Activated CD8-positive, alpha-beta memory T cell treated with anti-CD3 and anti-CD28 coated beads for 36 hours (primary cell): ENCODE measurements around the gene IFT27. TPM values are rescaled to one million over a fixed set of nuclear protein-coding genes. Genes with fewer than 3 reads are reported as not detected.

Source experiments
- CTCF ChIA-PET: fragments of 350-600 bp; sonication (Branson Sonifier 250); formaldehyde crosslinking; loops from one replicate; lab custom pipeline; 2021; ENCODE audit warnings: antibody characterized with exemption; lab: Charles Lee
- POLR2A ChIA-PET: fragments of 350-600 bp; sonication (Branson Sonifier 250); formaldehyde crosslinking; loops from one replicate; lab custom pipeline; 2021; ENCODE audit warnings: antibody characterized with exemption; lab: Charles Lee
- total RNA-seq, 2 experiments: library from RNA; stranded (reverse); gene quantifications; one replicate each; pipeline ENCODE4 v1.2.3, GENCODE V29; 2021

The IFT27 gene, protein sequence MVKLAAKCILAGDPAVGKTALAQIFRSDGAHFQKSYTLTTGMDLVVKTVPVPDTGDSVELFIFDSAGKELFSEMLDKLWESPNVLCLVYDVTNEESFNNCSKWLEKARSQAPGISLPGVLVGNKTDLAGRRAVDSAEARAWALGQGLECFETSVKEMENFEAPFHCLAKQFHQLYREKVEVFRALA
- 10 to 100 TPM; 26.1 to 28.7 TPM for total RNA-seq

GRCh38 chr22:36775964-36776669 is at the start of gene IFT27:
Gene IFT27, minus strand, starts transcription at chr22:36776119. Its CDS starts 412 bp downstream, at chr22:36775707.
- CTCF ChIA-PET: interaction anchor here (1.3 to 2.7 kb wide), 6 partner anchors 11 to 201 kb away, joined by 4 to 15 read pairs (median 5); no protein-coding TSS in a partner anchor
- POLR2A ChIA-PET: interaction anchor here (0.5 to 1.0 kb wide), 7 partner anchors 85 to 468 kb away, joined by 3 to 5 read pairs (median 4); partner anchors contain the start of genes EIF3D, NCF4 and RAC2

DNA sequence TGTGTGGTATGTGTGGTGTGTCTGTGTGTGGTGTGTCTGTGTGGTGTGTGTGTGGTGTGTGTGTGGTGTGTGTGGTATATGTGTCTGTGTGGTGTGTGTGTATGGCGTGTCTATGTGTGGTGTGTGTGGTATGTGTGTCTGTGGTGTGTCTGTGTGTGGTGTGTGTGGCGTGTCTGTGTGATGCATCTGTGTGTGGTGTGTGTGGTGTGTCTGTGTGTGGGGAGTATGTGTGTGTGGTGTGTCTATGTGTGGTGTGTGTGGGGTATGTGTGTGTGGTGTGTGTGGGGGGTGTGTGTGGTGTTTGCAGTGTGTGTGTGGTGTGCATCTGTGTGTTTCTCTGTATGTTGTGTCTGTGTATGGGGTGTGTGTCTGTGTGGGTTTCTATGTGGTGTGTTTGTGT is 48.7 kb upstream of the IFT27 start:
- POLR2A ChIA-PET: no interaction called here

GRCh38 chr22:36823186-36823839 is 47.4 kb upstream of the IFT27 start:
- ChIA-PET POLR2A (no interaction called here), CTCF (interaction anchor here (1.2 kb wide), 1 partner anchor 33 kb away, joined by 4 read pairs; no protein-coding TSS in a partner anchor)

More for the DNA sequence above, 48.7 kb upstream of the IFT27 start:
- CTCF ChIA-PET: no interaction called here

DNA sequence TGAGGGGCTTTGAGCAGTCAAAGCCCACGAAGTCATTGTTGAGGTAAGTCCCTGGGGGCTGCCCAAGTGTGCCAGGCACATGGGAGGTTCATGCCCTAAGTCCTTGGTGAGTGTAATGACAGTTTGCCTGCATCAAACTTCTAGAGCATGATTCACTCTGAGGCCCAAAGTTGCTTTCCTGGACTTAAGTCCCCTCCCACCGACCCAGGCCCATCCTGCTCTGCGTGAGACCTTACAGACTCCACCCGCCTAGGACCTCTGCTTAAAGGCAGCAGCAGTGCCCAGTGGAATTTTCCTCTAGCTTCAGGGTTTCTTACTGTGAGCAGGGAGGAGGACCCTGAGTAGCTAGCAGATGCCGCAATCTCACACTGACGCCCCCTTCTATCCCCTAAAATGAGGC is 46.7 kb upstream of the IFT27 start:
- ChIA-PET POLR2A (interaction anchor here (0.6 kb wide), 1 partner anchor 40 kb away, joined by 4 read pairs; no protein-coding TSS in a partner anchor), CTCF (interaction anchor here (1.2 kb wide), 1 partner anchor 34 kb away, joined by 4 read pairs; no protein-coding TSS in a partner anchor)

DNA sequence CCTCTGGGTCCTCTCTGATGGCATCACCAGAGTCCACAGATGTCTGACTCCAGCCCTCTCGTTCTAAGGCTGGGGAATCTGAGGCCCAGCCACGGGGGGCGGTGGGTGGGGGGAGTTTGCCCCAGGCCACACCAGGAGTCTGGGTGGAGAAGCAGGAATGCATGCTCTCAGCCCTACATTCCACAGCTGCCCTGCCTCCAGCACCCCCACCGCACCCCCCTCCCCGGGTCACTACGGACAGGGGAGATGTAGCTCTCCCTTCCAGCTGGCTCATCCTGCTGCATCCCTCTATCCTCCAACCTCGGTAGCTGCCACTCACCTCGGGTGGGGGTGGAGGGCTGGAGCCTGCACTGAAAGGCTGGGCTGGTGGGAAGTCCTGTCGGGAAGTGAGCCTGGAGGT is 43.2 kb upstream of the IFT27 start:
- ChIA-PET CTCF (interaction anchor here (1.0 kb wide), 1 partner anchor 37 kb away, joined by 3 read pairs; no protein-coding TSS in a partner anchor), POLR2A (no interaction called here)

DNA sequence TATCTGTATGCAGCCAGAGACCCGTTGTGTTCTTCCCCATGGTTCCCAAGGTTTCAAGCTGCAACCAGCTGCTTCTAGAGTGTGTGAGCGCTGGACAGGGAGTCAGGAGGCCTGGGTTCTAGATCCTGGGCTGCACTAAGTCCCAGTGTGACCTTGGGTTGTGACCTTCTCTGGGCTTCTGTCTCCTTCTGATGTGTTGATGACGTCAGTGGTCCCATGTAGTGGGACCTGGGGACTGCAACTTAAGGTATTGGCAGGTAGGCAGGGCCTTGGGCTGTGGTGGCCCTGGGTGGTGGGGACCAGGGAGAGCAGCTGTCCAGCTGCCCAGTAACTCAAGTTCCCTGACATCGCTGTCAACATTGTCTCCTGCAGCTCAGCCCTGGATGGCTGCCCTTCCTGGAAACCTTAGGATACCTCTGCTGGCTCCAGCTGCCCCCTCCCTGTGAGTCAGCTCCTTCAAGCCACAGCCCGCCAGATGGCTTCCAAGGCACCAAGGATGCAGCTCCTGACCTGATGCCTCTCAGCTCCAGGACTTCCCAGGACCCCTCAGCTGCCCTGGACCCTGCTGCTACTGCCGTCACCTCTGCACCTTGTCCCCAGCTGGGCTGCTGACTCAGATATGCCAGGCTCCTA is 42.2 kb upstream of the IFT27 start:
- ChIA-PET CTCF (no interaction called here), POLR2A (no interaction called here)

- CTCF ChIA-PET: no interaction called here
- POLR2A ChIA-PET: no interaction called here
Observed at GRCh38 chr22:36817525-36817848, 41.6 kb upstream of the IFT27 start.

DNA sequence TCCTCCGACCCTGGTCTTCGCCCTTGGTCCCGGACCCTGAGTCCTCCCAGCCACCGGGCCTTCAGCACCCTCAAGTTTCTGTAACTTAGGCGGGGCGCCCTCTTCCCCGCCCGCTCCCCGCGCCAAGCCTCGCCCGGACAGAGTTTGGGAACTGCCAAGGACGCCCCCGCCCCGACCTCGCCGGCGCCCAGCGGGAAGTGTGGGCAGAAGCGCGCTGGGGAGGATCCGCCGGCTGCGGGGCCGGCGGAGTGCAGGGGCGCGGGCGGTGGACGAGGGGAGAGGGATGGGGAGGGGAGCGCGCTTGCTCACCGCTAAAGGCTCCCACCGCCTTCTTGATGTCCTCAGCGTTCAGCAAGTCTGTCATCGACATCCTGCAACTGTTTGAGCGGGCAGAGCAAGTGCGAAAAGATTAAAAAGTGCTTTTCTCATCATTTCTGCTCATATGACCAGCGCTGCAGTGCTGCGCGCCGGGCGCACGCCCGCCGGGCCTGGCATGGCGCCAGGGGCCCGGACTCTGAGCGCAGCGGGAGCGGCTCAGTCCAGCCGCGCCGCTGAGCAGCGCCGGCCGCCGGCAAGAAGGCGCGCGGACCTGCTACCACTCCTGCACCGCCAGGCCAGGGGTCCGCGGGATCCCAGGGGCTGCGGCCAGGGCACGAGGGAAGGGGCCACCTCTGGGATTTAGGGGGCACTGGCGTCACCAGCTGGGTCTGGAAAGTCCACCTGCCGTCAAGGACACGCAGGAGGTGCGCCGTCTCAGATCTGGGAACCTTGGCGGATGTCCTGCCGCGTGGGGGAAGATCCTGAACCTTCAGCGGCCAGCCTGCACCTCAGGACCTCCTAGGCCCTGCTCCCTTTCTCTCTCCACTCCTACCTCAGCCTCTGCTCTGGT is 41.0 kb upstream of the IFT27 start, which contains the start of gene PVALB:
Gene PVALB, minus strand, starts transcription at position 400 of the 889 bp plus-strand sequence. Its CDS starts 30 bp downstream, at position 370.
- CTCF ChIA-PET: no interaction called here
- POLR2A ChIA-PET: no interaction called here

- CTCF ChIA-PET: no interaction called here
- POLR2A ChIA-PET: no interaction called here
Observed at GRCh38 chr22:36816339-36816635, 40.4 kb upstream of the IFT27 start.

DNA sequence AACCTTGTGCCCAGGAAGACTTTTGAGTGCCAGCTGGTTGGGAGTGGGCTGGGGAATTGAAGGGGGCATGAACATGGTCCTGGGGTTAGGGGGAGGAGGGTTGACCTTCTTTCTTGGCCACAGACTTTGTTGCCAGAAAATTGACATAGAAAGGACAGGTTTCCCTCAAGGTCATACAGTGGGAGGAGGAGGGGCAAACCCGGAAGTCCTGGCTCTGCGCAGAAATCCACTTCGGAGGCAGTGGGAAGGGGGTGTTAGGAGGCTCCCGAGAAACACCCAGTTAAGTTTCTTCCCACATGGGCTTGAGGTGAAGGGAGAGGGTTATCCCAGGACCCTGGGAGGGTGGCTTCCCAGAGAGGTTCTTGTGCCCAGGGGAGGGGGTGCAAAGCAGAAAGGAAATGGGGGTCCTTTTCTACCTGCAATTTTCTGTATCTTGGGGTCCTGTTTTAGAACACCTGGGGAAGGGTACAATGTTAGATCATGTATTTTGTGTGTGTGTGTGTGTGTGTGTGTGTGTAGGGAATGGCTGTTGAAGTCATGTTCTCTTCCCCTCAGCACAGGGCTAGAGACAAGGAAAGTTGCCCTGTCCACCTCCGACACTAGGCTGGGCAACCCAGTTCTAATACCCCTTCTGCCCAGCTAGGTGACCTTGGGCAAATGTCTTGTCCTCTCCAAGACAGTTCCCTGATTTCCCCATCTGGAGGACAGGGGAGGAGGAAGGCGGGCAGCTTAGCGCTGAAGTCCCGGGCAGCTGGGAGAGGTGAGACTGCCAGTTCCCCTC is 39.8 kb upstream of the IFT27 start:
- CTCF ChIA-PET: no interaction called here
- POLR2A ChIA-PET: interaction anchor here (0.6 kb wide), 1 partner anchor 163 kb away, joined by 5 read pairs; no protein-coding TSS in a partner anchor

- ChIA-PET POLR2A (no interaction called here), CTCF (no interaction called here)
Observed at GRCh38 chr22:36814801-36815200, 38.9 kb upstream of the IFT27 start.

DNA sequence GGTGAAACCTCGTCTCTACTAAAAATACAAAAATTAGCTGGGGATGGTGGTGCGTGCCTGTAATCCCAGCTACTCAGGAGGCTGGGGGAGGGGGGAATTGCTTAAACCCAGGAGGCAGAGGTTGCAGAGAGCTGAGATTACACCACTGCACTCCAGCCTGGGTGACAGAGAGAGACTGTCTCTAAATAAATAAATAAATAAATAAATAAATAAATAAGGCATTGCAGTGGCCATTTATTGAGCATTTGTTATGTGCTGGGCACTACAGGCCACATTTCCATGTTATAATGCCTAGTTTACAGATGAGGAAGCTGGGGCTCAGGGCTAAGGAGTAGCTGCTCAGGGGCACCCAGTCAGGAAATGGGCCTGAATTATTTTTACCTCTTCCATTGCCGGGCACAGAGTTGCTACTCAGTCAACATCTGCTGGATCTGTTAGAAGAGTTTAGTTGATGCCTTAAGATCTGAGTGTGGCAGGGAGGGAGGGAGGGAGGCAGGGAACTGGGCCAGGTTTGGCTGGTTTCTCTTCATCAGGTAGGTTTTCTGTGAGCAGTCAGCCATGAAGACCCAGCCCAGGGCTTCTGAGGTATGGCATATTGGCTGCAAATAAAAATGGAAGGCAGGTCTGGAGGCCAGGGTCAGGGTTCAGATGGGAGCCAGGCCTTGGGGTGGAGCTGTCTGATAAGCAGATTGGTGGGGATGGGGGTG is 35.3 kb upstream of the IFT27 start:
- CTCF ChIA-PET: no interaction called here
- POLR2A ChIA-PET: no interaction called here

- ChIA-PET CTCF (interaction anchor here (0.7 kb wide), 1 partner anchor 209 kb away, joined by 3 read pairs; no protein-coding TSS in a partner anchor), POLR2A (no interaction called here)
Observed at GRCh38 chr22:36809351-36809750, 33.4 kb upstream of the IFT27 start.

- ChIA-PET POLR2A (no interaction called here), CTCF (interaction anchor here (0.7 kb wide), 1 partner anchor 208 kb away, joined by 3 read pairs; no protein-coding TSS in a partner anchor)
Observed at GRCh38 chr22:36808721-36809344, 32.9 kb upstream of the IFT27 start.

GRCh38 chr22:36807627-36808026 is 31.7 kb upstream of the IFT27 start:
- ChIA-PET CTCF (no interaction called here), POLR2A (no interaction called here)

GRCh38 chr22:36806835-36807234 is 30.9 kb upstream of the IFT27 start:
- POLR2A ChIA-PET: no interaction called here
- CTCF ChIA-PET: interaction anchor here (1.2 kb wide), 1 partner anchor 171 kb away, joined by 3 read pairs; no protein-coding TSS in a partner anchor

- CTCF ChIA-PET: interaction anchor here (1.5 kb wide), 1 partner anchor 17 kb away, joined by 4 read pairs; no protein-coding TSS in a partner anchor
- POLR2A ChIA-PET: no interaction called here
Observed at GRCh38 chr22:36803358-36803757, 27.4 kb upstream of the IFT27 start.
